Tibial nerve (tissue), 4 donors: Measurements from ENCODE around the gene RAC2. TPM values are rescaled to one million over a fixed set of nuclear protein-coding genes. Genes with fewer than 3 reads are reported as not detected.

Experiments
- DNase-seq, 2 donors: peaks; one replicate each; pipeline ENCODE4 v3.0.0-alpha.2; 2019; ENCODE audit warnings: low spot score in 2 of 2
- H3K27ac ChIP-seq, 4 donors: fragments of 200-600 bp; sonication (generic) in 3 of 4; one replicate each; pipeline ENCODE4 v1.5.1; 2017 to 2019; ENCODE audit warnings: mild to moderate bottlenecking in 1 of 4
- H3K27me3 ChIP-seq, 2 donors: fragments of 200-600 bp; sonication (generic) in 1 of 2; one replicate each; pipeline versions ENCODE4 v1.5.1 to v1.6.0; 2017 to 2019
- H3K36me3 ChIP-seq, 3 donors: fragments of 200-600 bp; sonication (generic); one replicate each; pipeline ENCODE4 v1.5.1; 2018 to 2019
- H3K4me1 ChIP-seq, 4 donors: fragments of 200-600 bp; sonication (generic) in 3 of 4; one replicate each; pipeline ENCODE4 v1.5.1; 2017 to 2019
- H3K4me3 ChIP-seq, 4 donors: fragments of 200-600 bp; sonication (generic) in 3 of 4; one replicate each; pipeline ENCODE4 v1.5.1; 2017 to 2019; ENCODE audit warnings: mild to moderate bottlenecking in 1 of 4, moderate library complexity in 1 of 4
- H3K9me3 ChIP-seq, 4 donors: fragments of 200-600 bp; sonication (generic) in 3 of 4; one replicate each; pipeline ENCODE4 v1.5.1; 2017 to 2019
- EP300 ChIP-seq, 2 donors: sonication (generic); formaldehyde crosslinking; IDR thresholded peaks; one replicate each; pipeline ENCODE4 v1.6.1; 2017; ENCODE audit warnings: antibody characterized with exemption in 2 of 2, mild to moderate bottlenecking in 1 of 2
- POLR2A ChIP-seq, 2 donors: fragments of 450-650 bp; IDR thresholded peaks; one replicate each; pipeline ENCODE4 v1.6.1; 2017; ENCODE audit warnings: antibody characterized with exemption in 2 of 2, mild to moderate bottlenecking in 2 of 2, moderate library complexity in 2 of 2
- WGBS, 2 donors: methylation state at CpG; one replicate each; pipeline ENCODE4 v1.1.5; 2018; 5-methylcytosine and 5-hydroxymethylcytosine counted together
- total RNA-seq, 4 donors: library from RNA; depleted of rRNA; stranded (reverse); fragments of >200 nt; gene quantifications; one replicate each; pipeline ENCODE4 v1.1.0, GENCODE V29; 2016
- TF ChIP-seq, protein P1 (sequence below), 5 experiments: fragments of 200-600 bp in 3 of 5; fragments of 450-650 bp in 2 of 5; sonication (generic) in 3 of 5; IDR thresholded peaks; one replicate each; pipeline ENCODE4 v1.5.1; 2016 to 2019; ENCODE audit warnings: antibody characterized with exemption in 5 of 5, mild to moderate bottlenecking in 3 of 5, moderate library complexity in 2 of 5

The RAC2 gene
- total RNA-seq, 4 donors from 2014 or later: 6.3 to 18.6 (median 7.8) TPM

DNA sequence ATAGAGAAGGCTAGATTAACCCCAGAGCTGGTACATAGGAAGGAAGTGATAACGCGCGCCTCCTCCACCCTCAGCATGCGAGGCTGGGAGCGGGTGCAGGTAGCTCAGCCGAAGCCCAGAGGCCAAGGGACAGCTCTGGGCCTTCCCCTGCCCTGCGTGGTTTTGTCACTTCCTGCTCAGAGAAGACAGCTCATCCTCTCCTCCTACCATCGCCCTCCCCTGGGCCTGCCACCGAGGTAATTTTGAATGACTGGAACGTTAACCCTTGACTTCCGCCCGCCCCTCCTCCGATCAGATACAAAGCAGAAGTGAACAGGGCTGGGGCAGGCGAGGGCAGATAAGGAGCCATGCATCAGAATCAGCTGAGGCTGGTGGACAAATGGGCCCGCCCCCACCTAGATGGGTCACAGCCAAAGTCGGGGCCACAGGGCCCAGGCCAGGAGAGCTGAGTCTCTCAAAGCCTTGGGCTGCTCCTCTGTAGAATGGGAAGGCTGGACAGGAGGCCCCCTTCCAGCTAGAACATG, 1.6 kb downstream of the RAC2 start:
- 37 to 51% methylated on average over 16 of the region's 16 CpGs for WGBS, 2 donors
- peak overlapping the region in 2 of 4 donors; percentile 33 to 54 for H3K4me3 ChIP-seq
- TF ChIP-seq, protein P1, sequence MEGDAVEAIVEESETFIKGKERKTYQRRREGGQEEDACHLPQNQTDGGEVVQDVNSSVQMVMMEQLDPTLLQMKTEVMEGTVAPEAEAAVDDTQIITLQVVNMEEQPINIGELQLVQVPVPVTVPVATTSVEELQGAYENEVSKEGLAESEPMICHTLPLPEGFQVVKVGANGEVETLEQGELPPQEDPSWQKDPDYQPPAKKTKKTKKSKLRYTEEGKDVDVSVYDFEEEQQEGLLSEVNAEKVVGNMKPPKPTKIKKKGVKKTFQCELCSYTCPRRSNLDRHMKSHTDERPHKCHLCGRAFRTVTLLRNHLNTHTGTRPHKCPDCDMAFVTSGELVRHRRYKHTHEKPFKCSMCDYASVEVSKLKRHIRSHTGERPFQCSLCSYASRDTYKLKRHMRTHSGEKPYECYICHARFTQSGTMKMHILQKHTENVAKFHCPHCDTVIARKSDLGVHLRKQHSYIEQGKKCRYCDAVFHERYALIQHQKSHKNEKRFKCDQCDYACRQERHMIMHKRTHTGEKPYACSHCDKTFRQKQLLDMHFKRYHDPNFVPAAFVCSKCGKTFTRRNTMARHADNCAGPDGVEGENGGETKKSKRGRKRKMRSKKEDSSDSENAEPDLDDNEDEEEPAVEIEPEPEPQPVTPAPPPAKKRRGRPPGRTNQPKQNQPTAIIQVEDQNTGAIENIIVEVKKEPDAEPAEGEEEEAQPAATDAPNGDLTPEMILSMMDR (IDR thresholded peaks at IDR 0.05): no peak
- TF ChIP-seq EP300 (IDR thresholded peaks at IDR 0.05) (no peak), POLR2A (IDR thresholded peaks at IDR 0.05) (no peak)

DNA sequence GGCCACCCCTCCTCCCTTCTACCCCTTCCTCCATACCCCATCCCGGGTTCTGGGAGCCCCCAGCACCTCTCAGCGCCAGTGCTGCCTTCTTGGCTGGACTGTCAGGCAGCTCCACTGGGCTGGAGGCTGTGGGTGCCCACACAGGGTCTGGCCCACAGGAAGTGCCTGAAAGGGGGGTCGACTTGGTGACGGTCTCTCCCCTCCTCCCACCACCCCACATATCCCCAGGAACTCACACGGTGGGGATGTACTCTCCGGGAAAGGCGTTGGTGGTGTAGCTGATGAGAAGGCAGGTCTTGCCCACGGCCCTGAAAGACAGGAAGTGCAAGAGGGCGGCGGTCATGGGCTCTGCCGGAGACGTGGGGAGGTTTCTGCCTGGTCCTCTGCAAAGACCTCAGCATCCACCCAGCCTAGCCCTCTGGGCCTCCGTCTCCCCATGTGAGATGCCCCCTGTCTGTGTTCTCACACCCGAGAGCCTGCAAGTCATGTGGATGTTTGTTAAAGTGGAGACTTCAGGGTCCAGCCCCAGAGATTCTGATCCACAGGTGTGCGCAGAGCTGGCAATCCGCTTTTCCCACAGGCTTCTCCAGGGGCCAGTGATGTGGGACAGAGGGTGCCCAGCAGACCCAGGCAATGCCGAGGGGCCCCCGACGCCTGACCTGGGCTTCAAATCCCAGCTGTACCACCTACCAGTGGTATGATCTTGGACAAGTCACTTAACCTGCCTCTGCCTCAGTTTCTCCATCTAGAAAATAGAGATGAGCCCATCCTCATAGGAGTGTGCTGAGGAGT, 2.5 kb downstream of the RAC2 start:
- 51 to 53% methylated on average over 19 of the region's 19 CpGs for WGBS, 2 donors
- no peaks in the 10 kb centered on the region for H3K36me3 ChIP-seq
- peaks cover 0 to 16% (median 0%) of the 10 kb centered on the region in 4 donors for H3K4me1 ChIP-seq
- peaks cover 0 to 72% of the 10 kb centered on the region in 2 donors for H3K27me3 ChIP-seq
- DNase-seq: no peak
- H3K9me3 ChIP-seq: no peaks in the 10 kb centered on the region
- peak overlapping the region in 1 of 4 donors; percentile 63 for H3K27ac ChIP-seq
- peak overlapping the region in 1 of 4 donors; percentile 9 for H3K4me3 ChIP-seq
- no peak for TF ChIP-seq EP300 (IDR thresholded peaks at IDR 0.05)
- TF ChIP-seq, protein P1 (IDR thresholded peaks at IDR 0.05): no peak
- TF ChIP-seq POLR2A (IDR thresholded peaks at IDR 0.05): no peak

More for the DNA sequence above, 1.6 kb downstream of the RAC2 start:
- Histone ChIP-seq H3K27ac (peak overlapping the region in 1 of 4 donors; percentile 76), H3K36me3 (no peaks in the 10 kb centered on the region), H3K4me1 (peaks cover 0 to 16% (median 0%) of the 10 kb centered on the region in 4 donors), H3K9me3 (no peaks in the 10 kb centered on the region), H3K27me3 (peaks cover 0 to 68% of the 10 kb centered on the region in 2 donors)
- DNase-seq: no peak

DNA sequence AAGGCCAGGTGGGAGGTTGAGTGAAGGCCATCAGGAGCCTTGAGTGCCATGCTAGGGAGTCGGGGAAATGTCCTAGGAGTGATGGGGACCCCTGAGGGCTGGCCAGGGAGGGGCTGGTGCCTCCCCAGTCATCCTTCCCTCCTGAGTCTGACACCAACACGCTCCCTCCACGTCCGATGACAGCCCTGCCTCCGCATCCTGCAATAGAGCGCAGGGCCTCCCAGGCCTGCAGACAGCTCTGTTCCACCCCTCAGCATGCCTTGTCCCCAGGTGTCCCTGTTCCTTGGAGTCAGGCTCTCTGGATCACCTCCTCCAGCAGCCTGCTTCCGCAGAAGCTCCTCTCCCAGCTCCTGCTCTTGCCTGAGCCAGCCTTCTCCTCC, 3.1 kb downstream of the RAC2 start:
- no peak overlapping the region for H3K4me3 ChIP-seq
- WGBS, 2 donors: 73 to 87% methylated on average over 7 of the region's 7 CpGs
- no peak for TF ChIP-seq EP300 (IDR thresholded peaks at IDR 0.05)
- no peak for TF ChIP-seq POLR2A (IDR thresholded peaks at IDR 0.05)
- TF ChIP-seq, protein P1 (IDR thresholded peaks at IDR 0.05): no peak
- peaks cover 0 to 16% (median 0%) of the 10 kb centered on the region in 4 donors for H3K4me1 ChIP-seq
- DNase-seq: no peak
- H3K9me3 ChIP-seq: no peaks in the 10 kb centered on the region
- peaks cover 0 to 78% of the 10 kb centered on the region in 2 donors for H3K27me3 ChIP-seq
- H3K27ac ChIP-seq: peak overlapping the region in 1 of 4 donors; percentile 63
- H3K36me3 ChIP-seq: no peaks in the 10 kb centered on the region

DNA sequence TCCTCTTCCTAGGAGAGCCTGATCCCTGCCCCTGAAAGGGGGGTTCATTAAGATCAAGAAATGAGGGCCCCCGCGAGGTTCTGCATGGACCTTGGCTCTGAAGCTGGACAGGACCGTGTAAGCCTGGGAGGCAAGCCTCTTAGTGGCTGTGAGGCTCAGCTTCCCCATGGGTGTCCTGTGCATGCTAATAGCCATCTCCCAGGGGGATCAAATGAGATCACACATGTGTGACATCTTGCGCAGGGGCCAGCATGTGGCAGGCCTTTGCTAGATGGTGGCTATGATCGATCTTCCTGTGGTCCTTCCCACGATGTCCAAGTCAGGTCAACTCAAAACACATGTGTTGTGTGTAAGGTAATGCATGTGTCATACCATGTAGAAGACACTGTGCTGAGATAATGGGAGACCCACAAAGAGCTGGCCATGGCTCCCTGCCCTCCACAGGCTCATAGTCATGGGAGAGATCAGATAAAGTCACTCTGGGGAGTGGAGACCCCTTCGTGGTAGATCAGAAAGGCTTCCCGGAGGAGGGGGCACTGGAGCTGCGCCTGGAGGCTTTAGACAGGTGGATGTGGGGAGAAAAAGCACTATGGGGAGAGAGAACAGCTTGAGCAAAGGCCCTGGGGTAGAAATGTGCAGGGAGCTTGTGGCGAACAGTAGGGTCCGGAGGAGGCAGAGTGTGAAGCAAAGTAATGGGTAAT, 3.7 kb downstream of the RAC2 start:
- Histone ChIP-seq H3K9me3 (no peaks in the 10 kb centered on the region), H3K36me3 (no peaks in the 10 kb centered on the region), H3K27me3 (peaks cover 0 to 84% of the 10 kb centered on the region in 2 donors), H3K4me3 (no peak overlapping the region), H3K4me1 (peaks cover 0 to 20% (median 0%) of the 10 kb centered on the region in 4 donors), H3K27ac (peak overlapping the region in 1 of 4 donors; percentile 63)
- no peak for TF ChIP-seq EP300 (IDR thresholded peaks at IDR 0.05)
- DNase-seq: no peak
- 78 to 82% methylated on average over 11 of the region's 11 CpGs for WGBS, 2 donors

DNA sequence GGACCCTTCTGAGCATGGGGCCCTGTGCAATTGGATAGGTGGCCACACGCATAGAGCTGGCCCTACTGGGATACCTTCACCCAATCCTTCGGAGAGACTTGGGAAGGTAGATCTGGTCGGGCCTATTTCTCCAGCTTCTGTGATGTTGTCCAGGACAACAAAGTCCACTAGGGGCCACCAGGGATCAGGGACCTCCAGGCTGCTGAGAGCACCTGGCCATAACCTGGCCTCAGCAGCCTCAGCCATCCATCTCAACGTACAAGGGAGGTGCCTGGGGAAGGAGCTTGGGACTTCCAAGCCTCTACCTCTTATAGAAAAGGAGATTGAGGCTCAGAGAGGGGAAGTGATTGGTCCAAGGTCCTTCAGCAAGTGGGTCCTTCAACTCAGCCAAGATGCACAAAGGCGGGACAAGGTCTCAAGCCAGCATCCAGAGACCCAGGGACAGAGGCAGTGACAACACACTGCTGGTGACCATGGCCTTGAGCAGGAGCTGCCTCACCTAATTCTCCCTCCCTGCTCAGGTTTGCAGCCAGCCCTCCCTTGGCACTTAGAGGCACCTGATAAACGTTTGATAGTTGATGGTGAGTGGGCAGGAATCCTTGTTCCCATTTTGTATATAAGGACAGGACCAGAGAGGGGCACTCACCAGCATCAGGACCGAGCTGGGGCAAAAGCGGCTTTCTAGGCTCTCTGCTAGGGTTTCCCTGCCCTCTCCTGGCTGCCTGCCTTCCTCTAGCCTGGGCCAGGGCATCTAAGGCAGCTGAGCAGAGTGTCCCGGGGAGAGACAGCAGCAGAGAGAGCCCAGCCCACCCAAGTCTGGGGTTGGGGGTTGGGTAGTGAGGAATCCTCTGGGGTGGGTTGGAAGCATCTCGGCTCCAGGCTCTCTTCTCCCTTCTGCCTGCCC, 4.5 kb downstream of the RAC2 start:
- Histone ChIP-seq H3K4me1 (peaks cover 0 to 20% (median 0%) of the 10 kb centered on the region in 4 donors), H3K4me3 (no peak overlapping the region), H3K36me3 (no peaks in the 10 kb centered on the region), H3K9me3 (no peaks in the 10 kb centered on the region), H3K27me3 (peaks cover 0 to 86% of the 10 kb centered on the region in 2 donors), H3K27ac (no peak overlapping the region)
- DNase-seq: no peak
- TF ChIP-seq EP300 (IDR thresholded peaks at IDR 0.05): no peak
- TF ChIP-seq, protein P1 (IDR thresholded peaks at IDR 0.05): no peak
- TF ChIP-seq POLR2A (IDR thresholded peaks at IDR 0.05): no peak
- 63 to 71% methylated on average over 8 to 10 of the region's 10 CpGs for WGBS, 2 donors
